HepG2 (cell line): ENCODE data around the gene SMAP2. TPM values are rescaled to one million over a fixed set of nuclear protein-coding genes. Genes with fewer than 3 reads are reported as not detected.
A peak's percentile ranks its signal among the peaks of the same experiment; 100 is the strongest.

Source experiments
- ARHGAP35 ChIP-seq: sonication (generic); formaldehyde crosslinking; IDR thresholded peaks from 2 replicates; pipeline ENCODE4 v1.9.0; 2022; ENCODE audit warnings: mild to moderate bottlenecking, inconsistent platforms, moderate library complexity, missing genetic modification reagents, borderline replicate concordance
- DRAP1 ChIP-seq: IDR thresholded peaks from 2 replicates; pipeline ENCODE4 v1.6.1; 2016; ENCODE audit warnings: missing genetic modification reagents, missing compliant biosample characterization
- HHEX ChIP-seq: IDR thresholded peaks from 2 replicates; pipeline ENCODE4 v1.6.1; 2016; ENCODE audit warnings: control low read depth
- HOXA3 ChIP-seq: sonication (generic); formaldehyde crosslinking; IDR thresholded peaks from 2 replicates; pipeline ENCODE4 v1.5.0; 2020; ENCODE audit warnings: missing genetic modification reagents
- IRF1 ChIP-seq: sonication (generic); formaldehyde crosslinking; IDR thresholded peaks from 2 replicates; pipeline ENCODE4 v1.4.0; 2020; ENCODE audit warnings: low read depth, mild to moderate bottlenecking, missing genetic modification reagents
- IRF2 ChIP-seq: IDR thresholded peaks from 2 replicates; pipeline ENCODE4 v1.6.1; 2018; ENCODE audit warnings: missing genetic modification reagents, missing compliant biosample characterization
- KAT7 ChIP-seq: IDR thresholded peaks from 2 replicates; pipeline ENCODE4 v1.6.1; 2018; ENCODE audit warnings: borderline replicate concordance, missing compliant biosample characterization
- KLF11 ChIP-seq: IDR thresholded peaks from 2 replicates; pipeline ENCODE4 v1.6.1; 2016; ENCODE audit warnings: missing compliant biosample characterization
- RORA ChIP-seq: sonication (generic); formaldehyde crosslinking; IDR thresholded peaks from 2 replicates; pipeline ENCODE4 v1.5.0; 2020; ENCODE audit warnings: mild to moderate bottlenecking, missing genetic modification reagents, moderate library complexity
- RXRA ChIP-seq: sonication (generic); formaldehyde crosslinking; IDR thresholded peaks from 2 replicates; pipeline ENCODE4 v1.5.1; 2020; ENCODE audit warnings: missing genetic modification reagents
- RXRB ChIP-seq: IDR thresholded peaks from 2 replicates; pipeline ENCODE4 v1.6.1; 2016; ENCODE audit warnings: borderline replicate concordance, missing genetic modification reagents, missing compliant biosample characterization
- SIX4 ChIP-seq: sonication (generic); formaldehyde crosslinking; IDR thresholded peaks from 2 replicates; pipeline ENCODE4 v1.4.0; 2020; ENCODE audit warnings: missing genetic modification reagents
- SOX13 ChIP-seq, 3 experiments: fragments of 450-650 bp in 1 of 3; sonication (generic) in 1 of 3; formaldehyde crosslinking in 1 of 3; IDR thresholded peaks in 2 of 3; conservative IDR thresholded peaks in 1 of 3; 2 replicates each; pipeline versions ENCODE4 v1.5.0 to v1.6.1; 2016 to 2020; ENCODE audit warnings: antibody characterized with exemption in 1 of 3, mild to moderate bottlenecking in 1 of 3, missing compliant biosample characterization in 1 of 3, missing genetic modification reagents in 1 of 3, moderate library complexity in 1 of 3
- YEATS4 ChIP-seq: sonication (generic); formaldehyde crosslinking; IDR thresholded peaks from 2 replicates; pipeline ENCODE4 v1.4.0; 2020; ENCODE audit warnings: missing genetic modification reagents, borderline replicate concordance
- ZFP36L1 ChIP-seq: sonication (generic); formaldehyde crosslinking; IDR thresholded peaks from 2 replicates; pipeline ENCODE4 v1.8.0; 2022; ENCODE audit warnings: mild to moderate bottlenecking, missing genetic modification reagents, moderate library complexity
- ZHX1 ChIP-seq: sonication (generic); formaldehyde crosslinking; IDR thresholded peaks from 2 replicates; pipeline ENCODE4 v1.8.1; 2022; ENCODE audit warnings: low read depth, mild to moderate bottlenecking, missing genetic modification reagents
- ZMYM4 ChIP-seq: sonication (generic); formaldehyde crosslinking; IDR thresholded peaks from 2 replicates; pipeline ENCODE4 v1.8.1; 2023; ENCODE audit warnings: mild to moderate bottlenecking, missing genetic modification reagents
- ZNF160 ChIP-seq: sonication (generic); formaldehyde crosslinking; IDR thresholded peaks from 2 replicates; pipeline ENCODE4 v1.8.0; 2022; ENCODE audit warnings: mild to moderate bottlenecking, inconsistent platforms, missing genetic modification reagents
- ZNF260 ChIP-seq: sonication (generic); formaldehyde crosslinking; IDR thresholded peaks from 2 replicates; pipeline ENCODE4 v1.4.0; 2020; ENCODE audit warnings: missing genetic modification reagents, low read depth, mild to moderate bottlenecking, borderline replicate concordance
- ZNF317 ChIP-seq: sonication (generic); formaldehyde crosslinking; IDR thresholded peaks from 2 replicates; pipeline ENCODE4 v1.5.0; 2020; ENCODE audit warnings: mild to moderate bottlenecking, missing genetic modification reagents
- ZNF446 ChIP-seq: sonication (generic); formaldehyde crosslinking; IDR thresholded peaks from 2 replicates; pipeline ENCODE4 v1.5.0; 2020; ENCODE audit warnings: mild to moderate bottlenecking, missing genetic modification reagents
- ZNF451 ChIP-seq: sonication (generic); formaldehyde crosslinking; IDR thresholded peaks from 2 replicates; pipeline ENCODE4 v1.5.0; 2020; ENCODE audit warnings: mild to moderate bottlenecking, missing genetic modification reagents
- ZNF709 ChIP-seq: sonication (generic); formaldehyde crosslinking; IDR thresholded peaks from 2 replicates; pipeline ENCODE4 v1.5.0; 2020; ENCODE audit warnings: mild to moderate bottlenecking, missing genetic modification reagents
- ZNF772 ChIP-seq: sonication (generic); formaldehyde crosslinking; IDR thresholded peaks from 2 replicates; pipeline ENCODE4 v1.5.0; 2020; ENCODE audit warnings: mild to moderate bottlenecking, missing genetic modification reagents
- polyA plus RNA-seq, 8 experiments: library from polyadenylated mRNA; depleted of rRNA in 3 of 8; stranded (reverse) in 7 of 8; unstranded in 1 of 8; fragments of >200 nt; fragmentation: Illumina TruSeq in 4 of 8; extraction: Trizol in 4 of 8; gene quantifications; 2 replicates each; pipeline versions ENCODE4 v1.2.1 to v1.2.3, GENCODE V29; 2011 to 2016; ENCODE audit warnings: low read depth in 4 of 8, missing spikeins in 1 of 8, mixed read lengths in 1 of 8; ENCODE audit not compliant: insufficient read depth in 1 of 8
- total RNA-seq, 5 experiments: library from RNA; depleted of rRNA; stranded (reverse); fragments of >200 nt; fragmentation: Illumina TruSeq; extraction: Trizol; gene quantifications; 2 replicates each; pipeline ENCODE4 v1.2.3, GENCODE V29; 2016; ENCODE audit warnings: low read depth in 1 of 5
- TF ChIP-seq, protein P1 (sequence below): sonication (generic); formaldehyde crosslinking; IDR thresholded peaks from 2 replicates; pipeline ENCODE4 v1.4.0; 2020; ENCODE audit warnings: missing genetic modification reagents

The SMAP2 gene
- total and polyA plus RNA-seq, 2 of the 13 experiments (the other 11 are each of a cell fraction or from before 2014, with no cell fraction given) = 19.0 to 22.3 TPM

DNA sequence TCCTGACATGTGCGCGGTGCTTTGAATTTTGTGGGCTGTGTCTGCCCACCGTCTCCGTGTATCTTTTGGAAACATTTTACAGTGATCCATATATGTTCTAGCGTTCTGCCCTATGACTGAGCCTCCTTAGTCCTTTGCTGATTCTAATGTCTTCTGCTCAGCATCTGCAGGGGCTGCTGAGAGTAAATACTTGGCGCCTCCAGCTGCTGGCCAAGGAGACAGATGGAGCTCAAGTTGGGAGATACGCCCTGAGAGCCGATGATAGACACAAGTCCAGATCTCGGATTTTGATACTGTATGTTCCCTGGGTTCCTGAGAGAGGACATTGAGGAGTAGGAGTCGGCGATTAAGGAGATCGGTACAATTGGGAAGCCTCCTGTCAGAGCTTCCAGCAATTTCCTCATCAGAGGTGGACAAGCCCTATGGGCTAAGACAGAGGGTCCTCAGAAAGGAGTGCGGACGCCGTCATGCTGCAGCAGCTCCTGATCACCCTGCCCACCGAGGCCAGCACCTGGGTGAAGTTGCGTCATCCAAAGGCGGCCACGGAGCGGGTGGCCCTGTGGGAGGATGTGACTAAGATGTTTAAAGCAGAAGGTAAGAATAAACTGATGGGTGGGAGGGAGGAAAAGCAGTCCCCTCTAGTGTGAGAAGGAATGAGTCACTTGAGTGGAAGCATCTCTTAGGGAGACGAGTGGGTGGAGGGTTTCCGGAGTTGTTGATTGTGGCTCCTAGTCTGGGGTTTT is 77.1 kb downstream of the SMAP2 start (continued):
- TF ChIP-seq ZMYM4 (no peak), ZNF260 (no peak), YEATS4 (CRISPR knock-in tag) (no peak; the same call in 1 of the 2 replicates), SIX4 (CRISPR knock-in tag) (0 out of 2 replicates have a peak, but pooled peaks have one; percentile 25), ZHX1 (CRISPR knock-in tag) (no peak), HHEX (CRISPR knock-in tag) (no peak), ZNF446 (no peak), ZNF160 (CRISPR knock-in tag) (no peak), ZNF451 (CRISPR knock-in tag) (no peak), IRF2 (CRISPR knock-in tag) (peak; percentile 29; the same call in 1 of the 2 replicates), RORA (CRISPR knock-in tag) (no peak), SOX13 (IDR thresholded peaks at IDR 0.05) (no peak), SOX13 (CRISPR knock-in tag; conservative IDR thresholded peaks at IDR 0.05 in 1 of 2, IDR thresholded peaks at IDR 0.05 in 1 of 2) (no peak), IRF1 (CRISPR knock-in tag) (no peak), KAT7 (CRISPR knock-in tag) (peak; percentile 44), ARHGAP35 (CRISPR knock-in tag) (no peak), ZNF772 (CRISPR knock-in tag) (0 out of 2 replicates have a peak, but pooled peaks have one; percentile 29), ZNF317 (CRISPR knock-in tag) (no peak), RXRA (no peak; the same call in 1 of the 2 replicates), KLF11 (0 out of 2 replicates have a peak, but pooled peaks have one; percentile 32), ZNF709 (CRISPR knock-in tag) (no peak), HOXA3 (CRISPR knock-in tag) (no peak), ZFP36L1 (no peak), DRAP1 (CRISPR knock-in tag) (no peak), RXRB (0 out of 2 replicates have a peak, but pooled peaks have one; percentile 1)
- TF ChIP-seq, protein P1, sequence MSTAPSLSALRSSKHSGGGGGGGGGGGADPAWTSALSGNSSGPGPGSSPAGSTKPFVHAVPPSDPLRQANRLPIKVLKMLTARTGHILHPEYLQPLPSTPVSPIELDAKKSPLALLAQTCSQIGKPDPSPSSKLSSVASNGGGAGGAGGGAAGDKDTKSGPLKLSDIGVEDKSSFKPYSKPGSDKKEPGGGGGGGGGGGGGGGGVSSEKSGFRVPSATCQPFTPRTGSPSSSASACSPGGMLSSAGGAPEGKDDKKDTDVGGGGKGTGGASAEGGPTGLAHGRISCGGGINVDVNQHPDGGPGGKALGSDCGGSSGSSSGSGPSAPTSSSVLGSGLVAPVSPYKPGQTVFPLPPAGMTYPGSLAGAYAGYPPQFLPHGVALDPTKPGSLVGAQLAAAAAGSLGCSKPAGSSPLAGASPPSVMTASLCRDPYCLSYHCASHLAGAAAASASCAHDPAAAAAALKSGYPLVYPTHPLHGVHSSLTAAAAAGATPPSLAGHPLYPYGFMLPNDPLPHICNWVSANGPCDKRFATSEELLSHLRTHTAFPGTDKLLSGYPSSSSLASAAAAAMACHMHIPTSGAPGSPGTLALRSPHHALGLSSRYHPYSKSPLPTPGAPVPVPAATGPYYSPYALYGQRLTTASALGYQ (CRISPR knock-in tag) = no peak
